Stimulated activated CD4-positive, alpha-beta T cell treated with anti-CD3 and anti-CD28 coated beads, Interleukin-15, amount 100 ng/mL, for 24 hours (primary cell): ENCODE results near the gene UBE2O.

Source experiments
- DNase-seq: peaks from one replicate; pipeline ENCODE4 v3.0.0-alpha.2; 2020

UBE2O gene

GRCh38 chr17:76385892-76386786, 66.8 kb downstream of the UBE2O start:
- peak; percentile 91 for DNase-seq

DNA sequence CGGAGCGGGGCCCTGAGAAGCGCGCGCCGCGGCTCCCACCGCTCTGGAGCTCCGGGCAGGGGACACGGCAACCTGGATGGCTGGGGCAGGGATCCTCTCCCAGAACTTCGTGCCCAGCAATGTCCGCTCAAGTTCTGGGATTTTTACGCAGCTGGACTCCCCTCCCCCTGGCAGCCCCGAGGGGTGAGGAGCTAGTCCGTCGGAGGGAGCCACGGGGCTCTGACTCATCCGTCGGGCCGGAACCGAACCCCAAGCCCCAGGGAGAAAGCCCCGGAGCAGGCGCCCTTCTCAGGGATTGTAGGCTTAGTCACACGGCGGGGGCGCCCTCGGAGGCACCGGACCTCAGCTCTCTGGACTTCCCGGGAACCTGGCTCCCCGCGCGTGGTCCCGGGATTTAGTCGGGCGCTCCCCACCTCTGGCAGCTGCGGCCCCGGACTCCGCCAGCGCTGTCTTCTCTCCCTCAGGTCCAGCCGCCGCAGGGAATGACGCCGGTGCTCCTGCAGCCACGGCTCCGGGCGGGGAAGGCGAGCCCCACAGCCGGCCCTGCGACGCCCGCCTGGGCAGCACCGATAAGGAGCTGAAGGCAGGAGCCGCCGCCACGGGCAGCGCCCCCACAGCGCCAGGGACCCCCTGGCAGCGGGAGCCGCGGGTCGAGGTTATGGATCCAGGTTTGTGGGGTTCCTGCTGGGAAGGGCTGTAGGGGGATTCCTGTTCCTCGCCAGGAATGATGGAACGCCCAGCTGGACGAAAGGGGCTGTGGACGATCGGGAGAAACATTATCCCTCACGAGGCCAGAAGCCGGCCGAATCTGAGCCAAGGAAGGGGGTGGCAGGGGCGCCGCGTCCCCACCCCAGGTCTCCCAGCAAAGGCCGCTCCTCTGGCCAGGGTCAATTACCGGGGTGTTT, 67.7 kb downstream of the UBE2O start:
- peak; percentile 57 for DNase-seq

GRCh38 chr17:76384222-76384986, 68.5 kb downstream of the UBE2O start, which contains the start of gene SPHK1:
Gene SPHK1, plus strand, starts transcription at chr17:76384609. Its CDS starts 1,036 bp downstream, at chr17:76385645.
- peak; percentile 85 for DNase-seq

GRCh38 chr17:76383546-76384221, 69.3 kb downstream of the UBE2O start:
- peak; percentile 65 for DNase-seq

DNA sequence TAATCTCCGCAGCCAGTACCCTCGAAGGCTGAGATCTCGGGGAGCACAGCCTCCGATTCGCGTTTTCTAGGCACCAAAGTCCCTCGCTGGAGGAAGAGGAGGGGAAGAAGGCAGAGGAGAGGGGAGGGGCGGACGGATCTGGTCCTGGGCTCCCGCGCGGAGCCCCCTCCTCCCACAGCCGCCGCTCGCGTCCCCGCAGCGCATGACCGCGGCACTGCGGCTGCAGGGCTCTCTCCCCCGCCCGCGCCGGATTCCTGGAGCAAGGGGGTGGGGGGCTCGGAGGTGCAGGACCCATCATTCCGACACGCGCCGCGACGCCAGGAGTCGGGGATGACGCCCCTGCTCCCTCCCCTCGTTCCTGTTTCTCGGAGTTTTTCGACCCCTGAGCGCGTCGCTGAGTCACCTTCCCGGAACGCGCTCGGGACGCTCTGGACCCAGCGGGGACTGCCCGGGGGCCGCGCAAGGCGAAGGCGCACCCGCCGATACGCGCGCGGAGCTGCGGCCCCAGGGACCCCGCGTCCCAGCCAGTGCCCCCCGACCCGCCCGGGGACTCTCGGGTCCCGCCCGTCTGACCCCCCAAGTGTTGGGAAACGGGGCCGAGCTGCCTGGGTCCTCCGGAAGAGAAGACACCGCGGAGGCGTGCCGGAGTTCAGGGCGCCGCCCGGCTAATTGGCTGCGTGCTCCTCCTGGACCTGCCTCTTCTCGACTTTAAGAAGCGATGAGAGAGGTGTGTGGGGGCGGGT, 70.0 kb downstream of the UBE2O start:
- peak; percentile 85 for DNase-seq

DNA sequence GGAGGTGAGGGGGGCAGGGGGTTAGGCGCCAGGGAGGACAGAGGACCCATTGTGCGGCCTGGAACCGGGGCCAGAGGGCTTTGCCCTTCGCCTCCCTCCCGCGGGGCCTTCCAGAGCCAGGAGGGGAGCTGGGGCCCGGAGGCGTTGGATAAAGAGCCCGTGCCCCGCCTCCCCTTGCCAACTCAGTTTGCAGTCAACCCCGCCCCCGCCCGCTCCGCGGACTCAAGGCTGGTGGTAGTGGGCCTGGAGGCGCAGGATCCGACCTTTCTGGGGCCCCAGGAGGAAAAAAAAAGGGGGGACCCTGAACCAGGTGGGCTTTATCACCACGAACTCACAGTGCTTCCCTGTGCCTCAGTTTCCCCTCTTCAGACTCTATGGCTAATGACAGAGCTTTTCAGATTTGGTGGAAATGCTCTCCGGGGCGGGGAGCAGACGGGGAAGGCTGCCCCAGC, 70.6 kb downstream of the UBE2O start:
- DNase-seq = peak; percentile 60

DNA sequence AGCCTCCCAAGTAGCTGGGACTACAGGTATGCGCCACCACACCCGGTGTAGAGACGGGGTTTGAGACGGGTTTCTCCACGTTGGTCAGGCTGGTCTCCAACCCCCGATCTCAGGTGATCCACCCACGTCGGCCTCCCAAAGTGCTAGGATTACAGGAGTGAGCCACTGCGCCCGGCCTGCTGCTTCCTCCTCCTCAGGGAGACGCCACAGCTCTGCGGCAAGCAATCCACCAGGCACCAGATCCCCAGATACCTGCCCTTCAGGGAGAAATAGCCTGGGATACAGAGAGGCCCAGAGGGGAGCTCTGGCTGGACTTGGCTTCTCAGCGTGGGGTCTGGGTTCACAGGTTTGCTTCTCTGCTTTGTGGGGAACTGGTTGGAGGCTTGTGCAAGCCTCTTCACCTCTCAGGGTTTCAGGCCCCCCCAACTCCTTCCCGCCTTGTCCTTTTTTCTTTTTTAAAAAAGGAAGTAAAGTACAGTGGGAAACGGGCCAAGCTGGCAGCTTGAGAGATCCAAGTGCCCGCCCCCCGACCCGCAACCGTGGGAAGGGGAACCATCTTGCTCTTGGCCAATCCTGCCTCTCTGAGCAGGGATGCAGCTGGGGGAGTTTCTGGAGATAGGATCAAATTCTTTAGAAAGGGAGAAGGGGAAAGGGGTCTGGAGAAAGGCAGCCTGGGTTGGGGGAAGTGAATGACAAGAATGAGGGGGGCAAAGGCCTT, 71.2 kb downstream of the UBE2O start:
- DNase-seq = no peak

DNA sequence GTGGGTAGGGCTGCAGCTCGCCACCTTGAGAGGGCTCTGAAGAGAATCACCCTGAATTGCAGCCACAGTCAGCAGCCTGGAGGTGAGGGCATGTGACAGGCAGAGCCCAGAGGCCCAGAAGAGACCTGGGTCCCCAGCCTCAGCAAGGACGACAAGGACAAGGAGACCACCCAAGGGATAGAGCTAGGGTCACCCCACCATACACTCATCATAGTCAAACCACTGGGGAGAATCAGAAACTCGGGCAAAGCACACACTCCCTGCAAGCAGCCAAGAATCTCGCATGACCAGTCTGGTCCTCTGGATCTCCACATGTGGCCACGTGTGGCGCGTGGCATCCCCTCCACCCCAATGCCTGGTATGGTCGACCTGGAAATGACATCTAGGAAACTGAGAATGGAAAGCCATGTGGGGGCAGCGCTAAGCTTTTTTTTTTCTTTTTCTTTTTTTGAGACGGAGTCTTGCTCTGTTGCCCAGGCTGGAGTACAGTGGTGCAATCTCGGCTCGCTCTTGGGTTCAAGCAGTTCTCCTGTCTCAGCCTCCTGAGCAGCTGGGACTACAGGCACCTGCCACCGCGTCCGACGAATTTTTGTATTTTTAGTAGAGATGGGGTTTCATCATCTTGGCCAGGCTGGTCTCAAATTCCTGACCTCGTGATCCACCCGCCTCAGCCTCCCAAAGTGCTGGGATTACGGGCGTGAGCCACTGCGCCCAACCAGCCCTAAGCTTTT, 73.1 kb downstream of the UBE2O start:
- no peak for DNase-seq

GRCh38 chr17:76379275-76379641, 73.7 kb downstream of the UBE2O start:
- DNase-seq = no peak

DNA sequence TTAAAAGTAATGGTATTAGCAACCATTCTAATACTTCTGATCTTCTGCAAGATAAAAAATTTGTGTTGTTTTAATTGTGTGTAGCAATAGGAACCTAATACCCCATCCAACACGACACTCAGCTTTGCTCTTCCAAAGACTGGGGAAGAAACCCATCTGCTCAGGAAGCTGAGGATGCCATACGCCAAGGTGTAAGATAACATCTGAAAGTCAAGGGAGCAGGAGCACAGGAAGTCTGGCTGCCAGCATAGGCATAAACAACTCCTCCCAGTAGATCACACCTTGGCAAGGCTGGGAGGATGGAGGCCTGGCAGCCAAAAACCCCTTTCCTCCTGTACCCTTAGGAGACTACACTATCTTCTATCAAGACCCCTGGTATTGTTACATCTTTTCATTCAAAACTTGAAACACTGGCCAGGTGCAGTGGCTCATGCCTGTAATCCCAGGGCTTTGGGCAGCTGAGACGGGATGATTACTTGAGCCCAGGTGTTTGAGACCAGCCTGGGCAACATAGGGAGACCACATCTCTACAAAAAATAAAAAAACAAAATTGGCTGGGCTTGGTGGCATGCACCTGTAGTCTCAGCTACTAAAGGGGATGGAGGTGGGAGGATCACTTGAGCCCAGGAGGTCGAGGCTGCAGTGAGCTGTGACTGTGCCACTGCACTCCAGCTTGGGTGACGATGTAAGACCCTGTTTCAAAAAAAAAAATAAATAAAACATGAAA, 74.2 kb downstream of the UBE2O start:
- no peak for DNase-seq

GRCh38 chr17:76376318-76377133, 76.4 kb downstream of the UBE2O start:
- no peak for DNase-seq

- no peak for DNase-seq
Observed at GRCh38 chr17:76371656-76372628, 81.0 kb downstream of the UBE2O start.

DNA sequence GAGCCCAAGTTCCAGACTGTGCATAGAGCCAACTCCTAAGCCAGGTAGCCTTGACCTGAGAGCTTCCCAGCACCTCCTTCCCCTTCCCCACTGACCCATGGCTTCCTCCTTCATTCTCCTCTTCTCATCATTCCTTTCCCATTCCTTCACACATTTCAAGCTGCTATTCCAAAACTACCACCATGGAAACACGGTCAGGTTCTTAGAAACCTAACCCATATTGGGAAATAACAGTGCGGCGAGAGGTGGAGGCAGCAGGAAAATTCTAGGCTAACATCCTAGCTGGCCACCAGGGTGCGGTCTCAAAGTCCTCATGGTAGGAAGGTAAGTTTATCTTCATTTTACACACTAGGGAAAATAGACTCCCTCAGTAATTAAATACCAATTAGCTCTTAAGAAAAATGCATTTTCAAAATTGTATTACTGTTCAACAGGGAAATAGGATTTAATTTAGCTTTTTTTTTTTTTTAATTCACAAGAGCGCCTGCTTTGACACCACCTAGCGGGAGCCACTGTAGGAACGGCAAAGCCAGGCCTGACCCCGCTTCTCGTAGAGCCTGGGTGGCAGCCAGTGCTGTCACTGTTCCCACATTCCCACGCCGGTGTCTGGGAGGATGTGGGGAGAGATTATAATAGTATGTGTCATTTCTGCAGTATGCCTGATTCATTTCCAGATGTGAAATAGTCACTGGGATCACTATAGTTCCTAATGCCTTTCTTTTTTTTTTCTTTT, 82.5 kb downstream of the UBE2O start:
- DNase-seq = no peak

GRCh38 chr17:76369804-76370203, 83.1 kb downstream of the UBE2O start:
- no peak for DNase-seq

- DNase-seq = no peak
Observed at GRCh38 chr17:76369379-76369778, 83.6 kb downstream of the UBE2O start.

DNA sequence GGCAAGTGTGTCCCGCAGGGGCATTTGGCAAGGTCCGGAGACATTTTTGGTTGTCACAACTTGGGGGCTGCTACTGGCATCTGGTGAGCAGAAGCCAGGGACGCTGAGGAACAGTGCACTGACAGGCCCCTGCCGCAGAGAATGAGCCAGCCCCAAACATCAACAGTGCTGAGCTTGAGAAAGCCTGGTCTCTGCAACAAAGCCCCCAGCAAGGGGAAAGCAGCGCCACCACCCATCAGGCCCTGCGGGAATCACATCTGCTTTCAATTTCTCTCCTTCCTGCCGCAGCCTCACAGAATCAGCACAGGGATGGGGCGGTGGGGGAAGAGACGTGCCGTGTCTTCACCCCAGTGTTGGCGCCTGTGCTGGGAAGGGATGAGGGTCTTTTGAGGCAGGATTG, 84.4 kb downstream of the UBE2O start:
- no peak for DNase-seq
